Measurements from ENCODE around the gene DPYD.

- TF ChIP-seq, protein P1, sequence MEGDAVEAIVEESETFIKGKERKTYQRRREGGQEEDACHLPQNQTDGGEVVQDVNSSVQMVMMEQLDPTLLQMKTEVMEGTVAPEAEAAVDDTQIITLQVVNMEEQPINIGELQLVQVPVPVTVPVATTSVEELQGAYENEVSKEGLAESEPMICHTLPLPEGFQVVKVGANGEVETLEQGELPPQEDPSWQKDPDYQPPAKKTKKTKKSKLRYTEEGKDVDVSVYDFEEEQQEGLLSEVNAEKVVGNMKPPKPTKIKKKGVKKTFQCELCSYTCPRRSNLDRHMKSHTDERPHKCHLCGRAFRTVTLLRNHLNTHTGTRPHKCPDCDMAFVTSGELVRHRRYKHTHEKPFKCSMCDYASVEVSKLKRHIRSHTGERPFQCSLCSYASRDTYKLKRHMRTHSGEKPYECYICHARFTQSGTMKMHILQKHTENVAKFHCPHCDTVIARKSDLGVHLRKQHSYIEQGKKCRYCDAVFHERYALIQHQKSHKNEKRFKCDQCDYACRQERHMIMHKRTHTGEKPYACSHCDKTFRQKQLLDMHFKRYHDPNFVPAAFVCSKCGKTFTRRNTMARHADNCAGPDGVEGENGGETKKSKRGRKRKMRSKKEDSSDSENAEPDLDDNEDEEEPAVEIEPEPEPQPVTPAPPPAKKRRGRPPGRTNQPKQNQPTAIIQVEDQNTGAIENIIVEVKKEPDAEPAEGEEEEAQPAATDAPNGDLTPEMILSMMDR (IDR thresholded peaks at IDR 0.05), result no peak
- TF ChIP-seq POLR2A (IDR thresholded peaks at IDR 0.05), result no peak
Observed at GRCh38 chr1:97112442-97112841, 808.4 kb downstream of the DPYD start.
